GM19468 (cell line): ENCODE measurements around the gene HSPG2.

ENCODE experiments used
- ATAC-seq: cut with Tn5 transposase; IDR thresholded peaks from one replicate; pipeline ENCODE4 v1.9.1; 2021; ENCODE audit warnings: mild to moderate bottlenecking, moderate library complexity, moderate number of reproducible peaks; ENCODE audit not compliant: unreplicated experiment; ENCODE audit errors: extremely low read depth

The HSPG2 gene

DNA sequence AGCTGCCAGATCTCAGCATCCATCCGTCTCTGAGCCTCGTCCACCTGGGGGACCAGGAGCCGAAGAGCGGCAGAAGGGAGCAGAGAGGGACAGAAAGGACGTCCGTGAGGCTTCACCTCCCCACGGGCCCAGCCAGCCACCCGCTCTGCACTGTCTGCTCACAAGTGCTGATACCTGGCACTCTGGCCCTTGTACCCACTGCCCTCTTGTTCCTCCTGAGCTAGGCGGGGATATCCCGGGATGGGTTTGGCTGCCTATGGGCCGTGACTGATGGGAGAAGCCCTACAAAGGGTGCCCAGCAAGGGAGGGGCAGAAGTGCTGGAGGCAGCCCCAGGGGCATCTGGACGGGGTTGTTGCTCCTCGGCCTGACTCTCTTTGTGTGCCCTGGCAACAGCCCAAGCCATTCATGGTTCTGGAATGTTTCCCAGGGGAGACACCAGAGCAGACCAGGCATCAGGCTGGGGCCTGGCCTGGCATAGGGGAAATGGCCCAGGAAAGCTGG lies 67.4 kb downstream of the HSPG2 start:
- no peak for ATAC-seq

- no peak for ATAC-seq
These were observed 68.1 kb downstream of the HSPG2 start for GRCh38 chr1:21868941-21869454.

DNA sequence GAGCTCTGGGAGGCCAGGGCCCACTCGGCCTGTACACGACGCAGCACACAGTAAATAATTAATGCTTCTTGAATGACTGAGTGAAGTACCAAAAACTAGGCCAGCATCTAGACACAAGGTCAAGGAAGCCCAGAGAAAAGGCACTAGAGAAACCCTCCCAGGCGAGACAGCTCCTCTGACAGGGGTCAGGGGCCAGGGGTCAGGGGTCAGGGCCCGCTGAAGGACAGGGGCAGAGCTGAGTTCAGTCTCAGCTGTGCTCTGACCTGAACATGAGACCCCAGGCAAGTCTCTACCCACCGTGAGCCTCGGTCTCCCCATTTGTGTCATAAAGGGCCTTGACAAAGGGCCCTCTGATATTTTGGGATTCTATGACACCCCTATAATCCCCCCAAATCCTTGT lies 68.6 kb downstream of the HSPG2 start:
- ATAC-seq = no peak

DNA sequence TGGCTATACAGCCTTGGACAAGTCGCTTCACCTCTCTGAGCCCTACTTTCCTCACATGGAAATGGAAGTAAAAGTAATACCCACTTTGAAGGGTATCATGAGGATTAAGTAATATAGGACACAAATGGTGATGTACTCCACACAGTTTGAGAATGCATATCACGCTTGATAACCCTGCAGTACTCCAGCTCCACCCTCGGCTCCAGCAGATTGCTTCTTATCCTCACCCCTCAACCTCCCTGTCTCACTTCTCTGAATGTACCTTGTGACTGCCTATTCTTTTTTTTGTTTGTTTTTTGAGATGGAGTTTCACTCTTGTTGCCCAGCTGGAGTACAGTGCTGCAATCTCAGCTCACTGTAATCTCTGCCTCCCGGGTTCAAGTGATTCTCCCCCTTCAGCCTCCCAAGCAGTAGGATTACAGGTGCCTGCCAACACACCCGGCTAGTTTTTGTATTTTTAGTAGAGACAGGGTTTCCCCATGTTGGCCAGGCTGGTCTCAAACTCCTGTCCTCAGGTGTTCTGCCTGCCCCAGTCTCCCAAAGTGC lies 69.6 kb downstream of the HSPG2 start:
- no peak for ATAC-seq

GRCh38 chr1:21866707-21867043 lies 70.4 kb downstream of the HSPG2 start:
- no peak for ATAC-seq

GRCh38 chr1:21865943-21866706 lies 71.0 kb downstream of the HSPG2 start:
- peak; percentile 74 for ATAC-seq

- ATAC-seq = no peak
These were observed 71.5 kb downstream of the HSPG2 start for GRCh38 chr1:21865609-21865942.

DNA sequence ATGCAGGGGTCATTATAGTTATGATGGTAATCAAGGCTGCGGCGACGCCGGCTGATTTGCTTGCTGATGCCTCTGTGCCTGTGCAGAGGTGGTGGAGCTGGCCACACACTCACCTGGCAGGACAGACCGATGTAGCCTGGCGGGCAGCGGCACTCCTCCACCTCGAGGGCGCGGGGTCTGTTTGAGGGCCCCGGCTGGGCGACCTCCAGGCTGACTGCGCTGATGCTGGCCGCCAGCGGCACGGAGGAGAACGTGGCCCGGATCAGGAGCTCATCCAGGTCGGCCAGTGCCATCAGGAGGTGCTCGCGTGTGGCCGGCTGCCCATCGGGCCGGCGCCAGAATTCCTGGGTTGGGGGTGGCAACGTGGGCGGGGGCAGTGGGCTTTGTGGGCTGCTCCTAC lies 72.4 kb downstream of the HSPG2 start:
- ATAC-seq = no peak

DNA sequence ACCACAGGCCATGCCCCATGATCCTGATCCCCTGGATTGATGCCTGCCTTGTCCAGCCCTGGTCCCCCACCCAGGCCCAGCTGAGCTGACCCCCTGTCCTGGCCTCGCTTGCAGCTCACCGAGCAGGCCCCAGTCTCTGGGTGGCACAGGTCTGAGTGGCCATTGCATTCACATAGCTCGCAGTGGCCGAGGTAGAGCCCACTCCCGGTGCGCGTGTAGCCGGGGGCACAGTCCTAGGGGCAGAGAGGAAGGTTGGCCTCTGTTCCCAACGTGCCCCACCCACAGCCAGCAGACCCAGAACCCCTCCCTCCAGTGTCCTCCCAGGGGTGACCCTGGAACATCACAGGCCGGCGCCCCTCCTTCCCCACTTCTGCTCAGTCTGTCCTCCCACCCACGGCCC lies 73.1 kb downstream of the HSPG2 start:
- ATAC-seq = no peak

- no peak for ATAC-seq
These were observed 75.3 kb downstream of the HSPG2 start for GRCh38 chr1:21861602-21862429.

DNA sequence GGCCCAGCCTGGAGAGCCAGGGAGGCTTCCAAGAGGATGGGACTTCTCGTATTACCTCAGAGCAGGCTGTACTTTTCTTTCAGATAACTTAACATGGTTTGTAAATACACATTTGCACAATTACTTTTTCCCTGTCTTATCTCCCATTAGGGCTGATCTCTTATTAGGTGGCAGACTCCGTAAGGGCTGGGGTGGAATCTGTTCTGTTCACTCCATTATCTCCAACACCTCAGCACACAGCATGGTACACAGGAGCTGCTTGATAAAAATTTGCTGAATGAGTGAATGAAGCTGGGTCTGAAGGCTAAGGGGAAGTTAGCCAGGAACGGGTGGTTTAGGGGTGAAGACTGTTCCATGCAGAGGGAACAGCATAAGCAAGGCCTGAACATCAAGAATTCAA lies 76.1 kb downstream of the HSPG2 start:
- no peak for ATAC-seq

DNA sequence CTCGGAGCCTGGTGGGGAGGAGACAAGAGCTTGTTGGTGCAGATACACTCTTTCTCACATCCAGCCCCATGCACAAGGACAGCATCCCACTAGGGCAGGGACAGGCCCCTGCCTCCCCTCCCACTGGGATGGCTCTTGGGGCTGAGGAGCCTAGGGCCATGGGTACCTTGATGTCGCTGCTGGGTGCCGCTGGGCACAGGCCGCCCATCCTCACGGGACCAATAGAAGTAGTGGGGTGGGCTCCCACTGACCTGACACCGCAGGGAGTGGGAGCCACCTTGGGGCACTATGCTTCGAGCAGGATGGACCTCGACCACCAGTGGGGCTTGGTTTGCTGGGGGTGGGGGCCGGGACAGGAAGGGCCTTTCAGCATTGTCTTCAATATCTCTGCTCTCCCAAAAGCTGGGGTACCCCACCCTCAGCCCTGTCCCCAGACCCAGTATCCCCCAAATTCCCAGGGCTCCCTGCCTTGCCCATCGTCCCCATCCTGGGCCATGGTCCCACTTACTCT lies 77.4 kb downstream of the HSPG2 start:
- no peak for ATAC-seq

GRCh38 chr1:21857840-21858670 lies 79.1 kb downstream of the HSPG2 start:
- ATAC-seq = no peak

GRCh38 chr1:21857142-21857839 lies 79.8 kb downstream of the HSPG2 start:
- ATAC-seq = no peak

DNA sequence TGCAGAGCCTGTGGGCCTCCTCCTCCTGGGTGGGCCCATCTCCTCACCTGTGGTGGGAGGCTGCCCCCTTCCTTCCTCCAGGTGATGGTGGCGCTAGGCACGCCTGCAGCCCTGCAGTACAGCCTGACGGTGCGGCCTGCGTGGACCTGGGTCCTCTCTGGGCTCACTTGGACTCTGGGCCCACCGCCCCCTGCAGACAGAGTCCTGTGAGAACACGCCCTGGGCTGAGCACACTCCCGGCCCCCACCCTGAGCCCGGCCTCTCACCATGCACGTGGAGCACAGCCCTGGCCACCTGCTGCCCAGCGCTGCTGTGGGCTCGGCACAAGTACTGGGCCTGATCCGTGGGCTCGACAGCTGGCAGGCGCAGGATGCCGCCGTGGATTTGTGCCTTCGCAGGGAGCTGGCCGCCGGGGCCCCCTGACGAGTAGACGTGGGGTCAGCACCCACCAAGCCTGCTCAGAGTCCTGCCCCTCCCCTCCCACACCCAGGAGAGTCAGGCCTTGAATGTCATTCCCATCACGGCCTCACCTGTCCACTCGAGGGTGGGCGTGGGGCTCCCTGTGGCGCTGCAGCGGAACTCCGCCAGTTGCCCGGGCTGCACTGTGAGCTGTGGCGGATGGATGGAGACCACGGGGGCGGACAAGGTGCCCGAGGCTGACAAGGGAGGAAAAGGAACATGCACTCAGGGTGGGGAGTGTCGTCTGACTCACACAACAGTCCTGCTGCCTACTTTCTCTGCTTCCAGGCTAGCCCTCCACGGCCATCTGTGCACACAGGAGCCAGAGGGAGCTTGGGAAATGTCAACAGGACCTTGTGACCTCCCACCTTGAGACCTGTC lies 81.6 kb downstream of the HSPG2 start:
- no peak for ATAC-seq

DNA sequence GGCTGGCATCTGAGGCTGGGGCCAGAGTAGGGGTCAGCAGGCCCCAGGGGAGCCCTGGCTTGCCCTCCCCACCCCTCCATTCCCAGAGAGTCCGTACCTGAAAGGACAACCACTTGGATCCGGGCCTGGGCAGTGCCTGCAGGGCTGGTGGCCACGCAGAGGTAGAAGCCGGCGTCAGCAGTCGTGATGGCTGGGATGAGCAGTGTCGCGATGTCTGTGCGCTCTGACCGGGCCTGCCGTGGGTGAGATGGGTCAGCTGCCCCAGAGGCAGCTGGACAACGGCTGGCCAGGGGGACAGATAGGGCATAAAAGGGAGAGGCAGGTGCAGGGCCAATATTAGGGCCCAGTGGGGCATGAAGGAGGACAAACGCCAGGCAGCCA lies 82.4 kb downstream of the HSPG2 start:
- no peak for ATAC-seq

- no peak for ATAC-seq
These were observed 82.9 kb downstream of the HSPG2 start for GRCh38 chr1:21854090-21854750.

- no peak for ATAC-seq
These were observed 84.0 kb downstream of the HSPG2 start for GRCh38 chr1:21853131-21853427.
